Lung (tissue), 12 donors: ENCODE data around the gene ACTA2. TPM values are rescaled to one million over a fixed set of nuclear protein-coding genes. Genes with fewer than 3 reads are reported as not detected.

Experiments
- ATAC-seq: fragments of 200-7000 bp; cut with Tn5 transposase; one replicate; pipeline ENCODE4 v1.9.1; 2020; ENCODE audit warnings: moderate number of reproducible peaks; ENCODE audit not compliant: insufficient read depth, low FRiP score
- DNase-seq, 3 donors: peaks; one replicate each; pipeline ENCODE4 v3.0.0-alpha.2; 2013 to 2017
- H3K27ac ChIP-seq, 2 donors: one replicate each; pipeline ENCODE4 v1.5.1; 2013; ENCODE audit warnings: mild to moderate bottlenecking in 2 of 2, moderate library complexity in 2 of 2, control low read depth in 1 of 2, inconsistent platforms in 1 of 2, low read depth in 1 of 2, low read length in 1 of 2
- H3K27me3 ChIP-seq, 3 donors: one replicate each; pipeline ENCODE4 v1.5.1; 2013; ENCODE audit warnings: low read length in 2 of 3; ENCODE audit not compliant: control insufficient read depth in 3 of 3, insufficient read depth in 3 of 3
- H3K36me3 ChIP-seq, 4 donors: one replicate each; pipeline ENCODE4 v1.5.1; 2013; ENCODE audit warnings: low read length in 4 of 4, mild to moderate bottlenecking in 1 of 4, moderate library complexity in 1 of 4; ENCODE audit not compliant: control insufficient read depth in 4 of 4, insufficient read depth in 4 of 4
- H3K4me1 ChIP-seq, 5 donors: one replicate each; pipeline ENCODE4 v1.5.1; 2013; ENCODE audit warnings: low read length in 5 of 5, mild to moderate bottlenecking in 2 of 5, moderate library complexity in 1 of 5; ENCODE audit not compliant: control insufficient read depth in 5 of 5, insufficient read depth in 5 of 5
- H3K4me3 ChIP-seq: one replicate; pipeline ENCODE4 v1.5.1; 2013; ENCODE audit warnings: mild to moderate bottlenecking, control low read depth, moderate library complexity
- H3K9ac ChIP-seq, 2 donors: one replicate each; pipeline ENCODE4 v1.5.1; 2013; ENCODE audit warnings: low read length in 2 of 2, control low read depth in 1 of 2; ENCODE audit not compliant: insufficient read depth in 1 of 2
- H3K9me3 ChIP-seq, 4 donors: one replicate each; pipeline ENCODE4 v1.5.1; 2013; ENCODE audit warnings: low read length in 3 of 4, mild to moderate bottlenecking in 1 of 4, moderate library complexity in 1 of 4; ENCODE audit not compliant: control insufficient read depth in 4 of 4, insufficient read depth in 3 of 4
- WGBS, 2 donors: extraction: QIAGEN DNeasy Blood & Tissue Kit; methylation state at CpG; one replicate each; pipeline ENCODE4 v1.1.7; 2013; 5-methylcytosine and 5-hydroxymethylcytosine counted together
- polyA plus RNA-seq, 2 donors: library from polyadenylated mRNA; stranded (reverse); fragments of 200-250 nt; gene quantifications; one replicate each; pipeline ENCODE4 v1.2.1, GENCODE V29; 2013
- total RNA-seq, 2 donors: library from RNA; depleted of rRNA in 1 of 2; stranded (reverse); fragments of >200 nt in 1 of 2; gene quantifications; one replicate each; pipeline ENCODE4 v1.2.1, GENCODE V29; 2014 to 2021
- TF ChIP-seq, protein P1 (sequence below): IDR thresholded peaks from 2 replicates; pipeline ENCODE4 v1.5.1; 2012; ENCODE audit warnings: mild to moderate bottlenecking; ENCODE audit errors: control extremely low read depth, extremely low read depth
- donor health status: control.
- donor health status: control.
- donor health status: Bipolar disorder and iron deficiency.
- donor health status: healthy.
- donor health status: DM: yes; HTN: yes; CAD: no.

ACTA2 gene
- total and polyA plus RNA-seq, 4 donors: 186 to 485 (median 249) TPM

DNA sequence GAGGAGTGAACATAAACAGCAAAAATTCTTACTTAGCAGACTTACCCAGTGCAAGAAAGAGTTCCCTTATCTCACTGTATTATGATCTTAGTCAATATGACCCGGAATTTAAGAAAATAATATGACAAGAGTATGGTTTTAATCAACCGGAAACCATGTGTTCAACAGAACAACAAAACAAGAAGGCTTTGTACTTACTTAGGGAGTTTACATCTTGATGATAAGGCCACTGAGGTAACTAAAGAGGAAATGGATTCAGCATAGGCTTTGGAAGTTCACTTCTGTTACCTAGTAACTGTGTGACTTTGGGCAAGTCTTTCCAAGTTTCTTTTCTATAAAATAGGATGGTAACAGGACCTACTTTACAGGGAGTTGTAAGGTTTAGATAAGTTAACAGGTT, 30.6 kb upstream of the ACTA2 start:
- ATAC-seq (peak; percentile 10), DNase-seq (no peak)
- no peak overlapping the region for H3K9ac ChIP-seq
- no peak overlapping the region for H3K27ac ChIP-seq
- H3K27me3 ChIP-seq: no peaks in the 10 kb centered on the region
- peaks cover 0 to 35% (median 15%) of the 10 kb centered on the region in 5 donors for H3K4me1 ChIP-seq
- H3K4me3 ChIP-seq: no peak overlapping the region
- H3K36me3 ChIP-seq: peaks cover 0 to 3% (median 0%) of the 10 kb centered on the region in 4 donors
- TF ChIP-seq, protein P1, sequence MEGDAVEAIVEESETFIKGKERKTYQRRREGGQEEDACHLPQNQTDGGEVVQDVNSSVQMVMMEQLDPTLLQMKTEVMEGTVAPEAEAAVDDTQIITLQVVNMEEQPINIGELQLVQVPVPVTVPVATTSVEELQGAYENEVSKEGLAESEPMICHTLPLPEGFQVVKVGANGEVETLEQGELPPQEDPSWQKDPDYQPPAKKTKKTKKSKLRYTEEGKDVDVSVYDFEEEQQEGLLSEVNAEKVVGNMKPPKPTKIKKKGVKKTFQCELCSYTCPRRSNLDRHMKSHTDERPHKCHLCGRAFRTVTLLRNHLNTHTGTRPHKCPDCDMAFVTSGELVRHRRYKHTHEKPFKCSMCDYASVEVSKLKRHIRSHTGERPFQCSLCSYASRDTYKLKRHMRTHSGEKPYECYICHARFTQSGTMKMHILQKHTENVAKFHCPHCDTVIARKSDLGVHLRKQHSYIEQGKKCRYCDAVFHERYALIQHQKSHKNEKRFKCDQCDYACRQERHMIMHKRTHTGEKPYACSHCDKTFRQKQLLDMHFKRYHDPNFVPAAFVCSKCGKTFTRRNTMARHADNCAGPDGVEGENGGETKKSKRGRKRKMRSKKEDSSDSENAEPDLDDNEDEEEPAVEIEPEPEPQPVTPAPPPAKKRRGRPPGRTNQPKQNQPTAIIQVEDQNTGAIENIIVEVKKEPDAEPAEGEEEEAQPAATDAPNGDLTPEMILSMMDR: no peak
- H3K9me3 ChIP-seq: peaks cover 0 to 1% (median 0%) of the 10 kb centered on the region in 4 donors
- WGBS, 2 donors: 63 to 77% methylated on average over 2 of the region's 2 CpGs

DNA sequence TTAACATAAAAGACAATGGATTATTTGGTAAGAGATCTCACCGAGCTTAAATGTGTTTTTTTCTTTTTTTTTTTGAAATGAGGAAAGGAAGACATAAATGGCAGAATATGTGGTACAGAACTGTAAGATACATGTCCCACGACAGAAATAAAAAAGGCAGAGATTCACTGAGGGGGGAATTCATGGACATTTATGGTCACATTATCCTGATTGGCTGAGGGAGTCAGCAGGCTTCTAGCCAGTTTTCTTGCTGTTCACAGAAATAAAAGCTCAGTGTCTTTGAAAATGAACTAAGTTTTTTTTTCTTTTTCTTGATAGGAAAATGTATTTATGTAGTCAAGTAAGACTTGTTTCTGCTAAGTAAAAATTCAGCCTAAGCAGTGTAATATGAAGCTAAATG, 29.8 kb upstream of the ACTA2 start:
- peaks cover 0 to 35% (median 15%) of the 10 kb centered on the region in 5 donors for H3K4me1 ChIP-seq
- no peak overlapping the region for H3K4me3 ChIP-seq
- no peak overlapping the region for H3K27ac ChIP-seq
- ATAC-seq (no peak), DNase-seq (no peak)
- H3K9ac ChIP-seq: no peak overlapping the region
- H3K36me3 ChIP-seq: peaks cover 0 to 3% (median 0%) of the 10 kb centered on the region in 4 donors
- TF ChIP-seq, protein P1: no peak
- no peaks in the 10 kb centered on the region for H3K27me3 ChIP-seq
- H3K9me3 ChIP-seq: peaks cover 0 to 1% (median 0%) of the 10 kb centered on the region in 4 donors
- 69 to 84% methylated on average over 2 of the region's 2 CpGs for WGBS, 2 donors

DNA sequence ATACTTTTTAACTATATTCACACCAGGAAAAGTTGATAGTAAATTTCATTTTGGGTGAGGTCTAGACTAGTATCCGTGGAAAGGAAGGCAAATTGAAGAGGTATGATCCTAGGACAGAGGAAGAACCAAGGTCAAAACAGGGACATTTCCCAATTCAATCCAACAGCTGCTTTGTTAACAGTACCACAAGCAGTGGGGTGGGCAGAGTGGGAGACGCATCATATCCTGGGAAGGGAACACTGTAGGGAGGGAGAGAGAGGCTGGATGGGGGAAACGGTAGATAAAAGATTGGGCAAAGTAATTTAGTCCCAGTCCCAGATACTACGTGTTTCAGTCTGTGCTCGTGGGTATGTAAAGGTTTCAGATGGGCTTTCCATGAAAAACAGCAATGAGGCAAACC, 28.9 kb upstream of the ACTA2 start:
- 71 to 81% methylated on average over 5 of the region's 5 CpGs for WGBS, 2 donors
- H3K27me3 ChIP-seq: no peaks in the 10 kb centered on the region
- peaks cover 0 to 35% (median 15%) of the 10 kb centered on the region in 5 donors for H3K4me1 ChIP-seq
- ATAC-seq (no peak), DNase-seq (no peak)
- H3K9me3 ChIP-seq: no peaks in the 10 kb centered on the region
- H3K27ac ChIP-seq: peak overlapping the region; percentile 7 to 44
- no peak overlapping the region for H3K4me3 ChIP-seq
- TF ChIP-seq, protein P1: no peak
- H3K36me3 ChIP-seq: peaks cover 0 to 2% (median 0%) of the 10 kb centered on the region in 4 donors
- H3K9ac ChIP-seq: no peak overlapping the region

DNA sequence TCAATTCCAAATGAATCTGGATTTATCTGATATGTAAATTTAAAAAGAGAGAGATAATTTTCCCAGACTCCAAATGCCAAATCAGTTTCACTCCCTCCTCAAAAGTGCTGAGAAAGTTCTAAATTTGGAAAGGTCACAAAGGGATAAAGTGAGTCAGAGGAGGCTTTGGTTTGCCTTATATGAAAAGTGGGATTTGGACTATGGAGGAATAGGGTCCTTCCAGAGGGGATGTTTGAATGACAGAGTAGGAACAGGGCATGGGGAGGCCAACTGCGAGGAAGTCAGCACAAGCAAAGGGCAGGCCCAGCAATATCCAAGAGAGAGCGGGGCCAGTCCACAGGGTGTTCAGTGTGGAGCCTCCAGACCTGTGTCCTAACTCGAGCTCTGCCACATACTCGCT, 28.2 kb upstream of the ACTA2 start:
- DNase-seq (no peak), ATAC-seq (no peak)
- Histone ChIP-seq H3K9ac (no peak overlapping the region), H3K27me3 (no peaks in the 10 kb centered on the region), H3K4me1 (peaks cover 0 to 35% (median 15%) of the 10 kb centered on the region in 5 donors), H3K27ac (peak overlapping the region; percentile 45 to 67), H3K36me3 (no peaks in the 10 kb centered on the region), H3K9me3 (no peaks in the 10 kb centered on the region), H3K4me3 (no peak overlapping the region)
- TF ChIP-seq, protein P1: no peak
- 84 to 98% methylated on average over 4 of the region's 4 CpGs for WGBS, 2 donors
